HepG2 (cell line): ENCODE data around the gene ODAM. TPM values are rescaled to one million over a fixed set of nuclear protein-coding genes. Genes with fewer than 3 reads are reported as not detected.
A peak's percentile ranks its signal among the peaks of the same experiment; 100 is the strongest.

Experiments used
- CBX1 ChIP-seq: IDR thresholded peaks from one replicate; pipeline ENCODE4 v1.6.1; 2016; ENCODE audit warnings: antibody characterized with exemption, low read depth
- EP300 ChIP-seq, 3 experiments: sonication (generic) in 1 of 3; formaldehyde crosslinking in 1 of 3; IDR thresholded peaks; 2 replicates each; pipeline versions ENCODE4 v1.5.1 to v1.6.1; 2011 to 2020; ENCODE audit warnings: low read depth in 2 of 3, low read length in 2 of 3, borderline replicate concordance in 1 of 3, improper control_type of control experiment in 1 of 3, mild to moderate bottlenecking in 1 of 3, missing genetic modification reagents in 1 of 3, moderate library complexity in 1 of 3
- ETV6 ChIP-seq: sonication (generic); formaldehyde crosslinking; conservative IDR thresholded peaks from 2 replicates; pipeline ENCODE4 v1.4.0; 2020; ENCODE audit warnings: missing genetic modification reagents
- GTF3A ChIP-seq: sonication (generic); formaldehyde crosslinking; conservative IDR thresholded peaks from 2 replicates; pipeline ENCODE4 v1.4.0; 2020; ENCODE audit warnings: mild to moderate bottlenecking, missing genetic modification reagents
- IRX3 ChIP-seq: sonication (generic); formaldehyde crosslinking; IDR thresholded peaks from 2 replicates; pipeline ENCODE4 v1.8.1; 2023; ENCODE audit warnings: mild to moderate bottlenecking, low read depth, missing genetic modification reagents, borderline replicate concordance
- MTF1 ChIP-seq: sonication (generic); formaldehyde crosslinking; IDR thresholded peaks from 2 replicates; pipeline ENCODE4 v1.5.0; 2020; ENCODE audit warnings: missing genetic modification reagents
- NR2F6 ChIP-seq, 2 experiments: IDR thresholded peaks; 2 replicates each; pipeline ENCODE4 v1.6.1; 2016; ENCODE audit warnings: antibody characterized with exemption in 1 of 2, mild to moderate bottlenecking in 1 of 2
- REL ChIP-seq: sonication (generic); formaldehyde crosslinking; conservative IDR thresholded peaks from 2 replicates; pipeline ENCODE4 v1.8.0; 2022; ENCODE audit warnings: mild to moderate bottlenecking, missing genetic modification reagents, moderate library complexity
- SIN3B ChIP-seq: fragments of 150-350 bp; IDR thresholded peaks from 2 replicates; pipeline ENCODE4 v1.6.1; 2014; ENCODE audit warnings: low read length
- SOX5 ChIP-seq: IDR thresholded peaks from 2 replicates; pipeline ENCODE4 v1.6.1; 2016; ENCODE audit warnings: borderline replicate concordance
- ZNF205 ChIP-seq: IDR thresholded peaks from 2 replicates; pipeline ENCODE4 v1.6.1; 2018; ENCODE audit warnings: missing biosample characterization, missing genetic modification reagents
- ZNF317 ChIP-seq: sonication (generic); formaldehyde crosslinking; IDR thresholded peaks from 2 replicates; pipeline ENCODE4 v1.5.0; 2020; ENCODE audit warnings: mild to moderate bottlenecking, missing genetic modification reagents
- ZNF337 ChIP-seq: sonication (generic); formaldehyde crosslinking; IDR thresholded peaks from 2 replicates; pipeline ENCODE4 v1.5.1; 2020; ENCODE audit warnings: missing genetic modification reagents, low read depth, mild to moderate bottlenecking, borderline replicate concordance
- ZNF589 ChIP-seq: sonication (generic); formaldehyde crosslinking; conservative IDR thresholded peaks from 2 replicates; pipeline ENCODE4 v1.8.0; 2022; ENCODE audit warnings: mild to moderate bottlenecking, moderate library complexity, missing genetic modification reagents
- ZNF619 ChIP-seq: sonication (generic); formaldehyde crosslinking; IDR thresholded peaks from 2 replicates; pipeline ENCODE4 v1.4.0; 2020; ENCODE audit warnings: mild to moderate bottlenecking, missing genetic modification reagents
- ZNF7 ChIP-seq: IDR thresholded peaks from 2 replicates; pipeline ENCODE4 v1.6.1; 2016; ENCODE audit warnings: missing biosample characterization, missing genetic modification reagents
- ZZZ3 ChIP-seq: sonication (generic); formaldehyde crosslinking; IDR thresholded peaks from 2 replicates; pipeline ENCODE4 v1.4.0; 2020; ENCODE audit warnings: missing genetic modification reagents, mild to moderate bottlenecking, borderline replicate concordance
- polyA plus RNA-seq, 8 experiments: library from polyadenylated mRNA; depleted of rRNA in 3 of 8; stranded (reverse) in 7 of 8; unstranded in 1 of 8; fragments of >200 nt; fragmentation: Illumina TruSeq in 4 of 8; extraction: Trizol in 4 of 8; gene quantifications; 2 replicates each; pipeline versions ENCODE4 v1.2.1 to v1.2.3, GENCODE V29; 2011 to 2016; ENCODE audit warnings: low read depth in 4 of 8, missing spikeins in 1 of 8, mixed read lengths in 1 of 8; ENCODE audit not compliant: insufficient read depth in 1 of 8
- total RNA-seq, 5 experiments: library from RNA; depleted of rRNA; stranded (reverse); fragments of >200 nt; fragmentation: Illumina TruSeq; extraction: Trizol; gene quantifications; 2 replicates each; pipeline ENCODE4 v1.2.3, GENCODE V29; 2016; ENCODE audit warnings: low read depth in 1 of 5
- TF ChIP-seq, protein P1 (sequence below): sonication (generic); formaldehyde crosslinking; IDR thresholded peaks from 2 replicates; pipeline ENCODE4 v1.5.1; 2020; ENCODE audit warnings: missing genetic modification reagents, mild to moderate bottlenecking, borderline replicate concordance
- TF ChIP-seq, protein P2 (sequence below): sonication (generic); formaldehyde crosslinking; IDR thresholded peaks from 2 replicates; pipeline ENCODE4 v1.4.0; 2020; ENCODE audit warnings: missing genetic modification reagents, mild to moderate bottlenecking, borderline replicate concordance
- TF ChIP-seq, protein P3 (sequence below): fragments of 450-650 bp; IDR thresholded peaks from 2 replicates; pipeline ENCODE4 v1.6.1; 2017; ENCODE audit warnings: mild to moderate bottlenecking
- TF ChIP-seq, protein P4 (sequence below): sonication (generic); formaldehyde crosslinking; IDR thresholded peaks from 2 replicates; pipeline ENCODE4 v1.5.0; 2020; ENCODE audit warnings: missing genetic modification reagents, mild to moderate bottlenecking, borderline replicate concordance
- TF ChIP-seq, protein P5 (sequence below): IDR thresholded peaks from 2 replicates; pipeline ENCODE4 v1.6.1; 2016; ENCODE audit warnings: mild to moderate bottlenecking

ODAM gene
- total and polyA plus RNA-seq, 2 of the 13 experiments (the other 11 are each of a cell fraction or from before 2014, with no cell fraction given), result 94.6 to 115 TPM

DNA sequence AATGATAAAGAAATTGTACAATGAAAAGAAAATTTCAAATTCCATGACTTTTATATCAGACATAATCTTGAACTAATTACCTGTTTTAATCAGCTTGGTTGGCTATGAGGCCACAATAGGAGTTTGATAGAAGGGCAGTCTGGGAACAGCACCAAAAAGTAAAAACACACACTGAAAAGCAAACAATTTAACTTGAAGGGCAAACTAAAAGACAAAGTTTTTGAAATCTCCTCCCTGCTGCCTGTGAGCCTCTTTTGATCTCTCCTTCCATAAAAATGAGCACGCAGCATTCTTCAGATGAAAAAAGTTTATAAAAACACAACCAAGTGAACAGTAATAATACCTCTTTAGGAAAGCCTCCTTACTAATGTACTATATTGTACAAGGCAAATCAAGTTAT, 8.1 kb downstream of the ODAM start (continued):
- TF ChIP-seq CBX1 (no peak), IRX3 (CRISPR knock-in tag) (no peak), ZNF589 (no peak), ZNF317 (CRISPR knock-in tag) (no peak), ZNF205 (no peak), EP300 (IDR thresholded peaks at IDR 0.05; ENCODE audit: low read depth in 2 of 2, low read length in 2 of 2) (peak in 1 of 2 experiments; percentile 70; a peak in 2 of 4 replicates), EP300 (CRISPR knock-in tag; IDR thresholded peaks at IDR 0.05; ENCODE audit: borderline replicate concordance) (no peak), ZNF619 (no peak), MTF1 (CRISPR knock-in tag) (no peak), ZZZ3 (CRISPR knock-in tag) (no peak), NR2F6 (IDR thresholded peaks at IDR 0.05) (peak; percentile 13; the same call in 1 of the 2 replicates), NR2F6 (CRISPR knock-in tag; IDR thresholded peaks at IDR 0.05) (no peak), ZNF337 (CRISPR knock-in tag) (no peak), SIN3B (no peak), SOX5 (CRISPR knock-in tag) (peak; percentile 69; the same call in 1 of the 2 replicates), ETV6 (no peak), GTF3A (CRISPR knock-in tag) (no peak), ZNF7 (CRISPR knock-in tag) (no peak), REL (no peak)
- TF ChIP-seq, protein P1, sequence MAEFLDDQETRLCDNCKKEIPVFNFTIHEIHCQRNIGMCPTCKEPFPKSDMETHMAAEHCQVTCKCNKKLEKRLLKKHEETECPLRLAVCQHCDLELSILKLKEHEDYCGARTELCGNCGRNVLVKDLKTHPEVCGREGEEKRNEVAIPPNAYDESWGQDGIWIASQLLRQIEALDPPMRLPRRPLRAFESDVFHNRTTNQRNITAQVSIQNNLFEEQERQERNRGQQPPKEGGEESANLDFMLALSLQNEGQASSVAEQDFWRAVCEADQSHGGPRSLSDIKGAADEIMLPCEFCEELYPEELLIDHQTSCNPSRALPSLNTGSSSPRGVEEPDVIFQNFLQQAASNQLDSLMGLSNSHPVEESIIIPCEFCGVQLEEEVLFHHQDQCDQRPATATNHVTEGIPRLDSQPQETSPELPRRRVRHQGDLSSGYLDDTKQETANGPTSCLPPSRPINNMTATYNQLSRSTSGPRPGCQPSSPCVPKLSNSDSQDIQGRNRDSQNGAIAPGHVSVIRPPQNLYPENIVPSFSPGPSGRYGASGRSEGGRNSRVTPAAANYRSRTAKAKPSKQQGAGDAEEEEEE (CRISPR knock-in tag), result no peak
- TF ChIP-seq, protein P2, sequence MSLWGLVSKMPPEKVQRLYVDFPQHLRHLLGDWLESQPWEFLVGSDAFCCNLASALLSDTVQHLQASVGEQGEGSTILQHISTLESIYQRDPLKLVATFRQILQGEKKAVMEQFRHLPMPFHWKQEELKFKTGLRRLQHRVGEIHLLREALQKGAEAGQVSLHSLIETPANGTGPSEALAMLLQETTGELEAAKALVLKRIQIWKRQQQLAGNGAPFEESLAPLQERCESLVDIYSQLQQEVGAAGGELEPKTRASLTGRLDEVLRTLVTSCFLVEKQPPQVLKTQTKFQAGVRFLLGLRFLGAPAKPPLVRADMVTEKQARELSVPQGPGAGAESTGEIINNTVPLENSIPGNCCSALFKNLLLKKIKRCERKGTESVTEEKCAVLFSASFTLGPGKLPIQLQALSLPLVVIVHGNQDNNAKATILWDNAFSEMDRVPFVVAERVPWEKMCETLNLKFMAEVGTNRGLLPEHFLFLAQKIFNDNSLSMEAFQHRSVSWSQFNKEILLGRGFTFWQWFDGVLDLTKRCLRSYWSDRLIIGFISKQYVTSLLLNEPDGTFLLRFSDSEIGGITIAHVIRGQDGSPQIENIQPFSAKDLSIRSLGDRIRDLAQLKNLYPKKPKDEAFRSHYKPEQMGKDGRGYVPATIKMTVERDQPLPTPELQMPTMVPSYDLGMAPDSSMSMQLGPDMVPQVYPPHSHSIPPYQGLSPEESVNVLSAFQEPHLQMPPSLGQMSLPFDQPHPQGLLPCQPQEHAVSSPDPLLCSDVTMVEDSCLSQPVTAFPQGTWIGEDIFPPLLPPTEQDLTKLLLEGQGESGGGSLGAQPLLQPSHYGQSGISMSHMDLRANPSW, result no peak
- TF ChIP-seq, protein P3, sequence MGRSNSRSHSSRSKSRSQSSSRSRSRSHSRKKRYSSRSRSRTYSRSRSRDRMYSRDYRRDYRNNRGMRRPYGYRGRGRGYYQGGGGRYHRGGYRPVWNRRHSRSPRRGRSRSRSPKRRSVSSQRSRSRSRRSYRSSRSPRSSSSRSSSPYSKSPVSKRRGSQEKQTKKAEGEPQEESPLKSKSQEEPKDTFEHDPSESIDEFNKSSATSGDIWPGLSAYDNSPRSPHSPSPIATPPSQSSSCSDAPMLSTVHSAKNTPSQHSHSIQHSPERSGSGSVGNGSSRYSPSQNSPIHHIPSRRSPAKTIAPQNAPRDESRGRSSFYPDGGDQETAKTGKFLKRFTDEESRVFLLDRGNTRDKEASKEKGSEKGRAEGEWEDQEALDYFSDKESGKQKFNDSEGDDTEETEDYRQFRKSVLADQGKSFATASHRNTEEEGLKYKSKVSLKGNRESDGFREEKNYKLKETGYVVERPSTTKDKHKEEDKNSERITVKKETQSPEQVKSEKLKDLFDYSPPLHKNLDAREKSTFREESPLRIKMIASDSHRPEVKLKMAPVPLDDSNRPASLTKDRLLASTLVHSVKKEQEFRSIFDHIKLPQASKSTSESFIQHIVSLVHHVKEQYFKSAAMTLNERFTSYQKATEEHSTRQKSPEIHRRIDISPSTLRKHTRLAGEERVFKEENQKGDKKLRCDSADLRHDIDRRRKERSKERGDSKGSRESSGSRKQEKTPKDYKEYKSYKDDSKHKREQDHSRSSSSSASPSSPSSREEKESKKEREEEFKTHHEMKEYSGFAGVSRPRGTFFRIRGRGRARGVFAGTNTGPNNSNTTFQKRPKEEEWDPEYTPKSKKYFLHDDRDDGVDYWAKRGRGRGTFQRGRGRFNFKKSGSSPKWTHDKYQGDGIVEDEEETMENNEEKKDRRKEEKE, result no peak
- TF ChIP-seq, protein P4, sequence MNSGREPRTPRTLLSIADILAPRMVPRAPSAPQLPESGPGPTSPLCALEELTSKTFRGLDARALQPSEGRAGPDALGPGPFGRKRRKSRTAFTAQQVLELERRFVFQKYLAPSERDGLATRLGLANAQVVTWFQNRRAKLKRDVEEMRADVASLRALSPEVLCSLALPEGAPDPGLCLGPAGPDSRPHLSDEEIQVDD (CRISPR knock-in tag), result no peak
- TF ChIP-seq, protein P5, sequence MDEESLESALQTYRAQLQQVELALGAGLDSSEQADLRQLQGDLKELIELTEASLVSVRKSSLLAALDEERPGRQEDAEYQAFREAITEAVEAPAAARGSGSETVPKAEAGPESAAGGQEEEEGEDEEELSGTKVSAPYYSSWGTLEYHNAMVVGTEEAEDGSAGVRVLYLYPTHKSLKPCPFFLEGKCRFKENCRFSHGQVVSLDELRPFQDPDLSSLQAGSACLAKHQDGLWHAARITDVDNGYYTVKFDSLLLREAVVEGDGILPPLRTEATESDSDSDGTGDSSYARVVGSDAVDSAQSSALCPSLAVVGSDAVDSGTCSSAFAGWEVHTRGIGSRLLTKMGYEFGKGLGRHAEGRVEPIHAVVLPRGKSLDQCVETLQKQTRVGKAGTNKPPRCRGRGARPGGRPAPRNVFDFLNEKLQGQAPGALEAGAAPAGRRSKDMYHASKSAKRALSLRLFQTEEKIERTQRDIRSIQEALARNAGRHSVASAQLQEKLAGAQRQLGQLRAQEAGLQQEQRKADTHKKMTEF, result no peak
